GM19099 (cell line): Measurements from ENCODE around the gene DAAM2.

ENCODE experiments used
- POLR2A ChIP-seq: IDR thresholded peaks from 3 replicates; pipeline ENCODE4 v1.6.1; 2011; ENCODE audit warnings: low read depth; ENCODE audit not compliant: insufficient read length; ENCODE audit errors: extremely low read depth

Gene DAAM2

DNA sequence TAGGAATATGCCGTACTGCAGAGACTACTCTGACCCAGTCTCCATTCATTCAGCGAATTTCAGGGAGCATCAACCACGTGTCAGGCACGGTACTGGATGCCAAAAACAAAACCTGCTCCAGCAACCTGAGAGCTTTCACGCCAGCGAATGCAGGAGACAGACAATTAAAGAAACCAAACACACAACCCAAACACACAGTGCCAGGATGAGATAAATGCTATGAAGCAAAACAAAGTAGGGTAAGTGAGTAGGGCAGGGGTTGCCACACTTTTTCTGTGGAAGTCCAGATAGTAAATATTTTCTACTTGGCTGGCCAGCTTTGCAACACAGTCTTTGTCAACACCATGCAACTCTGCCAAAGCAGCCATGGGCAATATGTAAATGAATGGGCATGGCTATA is 132.1 kb downstream of the DAAM2 start:
- no peak for TF ChIP-seq POLR2A

DNA sequence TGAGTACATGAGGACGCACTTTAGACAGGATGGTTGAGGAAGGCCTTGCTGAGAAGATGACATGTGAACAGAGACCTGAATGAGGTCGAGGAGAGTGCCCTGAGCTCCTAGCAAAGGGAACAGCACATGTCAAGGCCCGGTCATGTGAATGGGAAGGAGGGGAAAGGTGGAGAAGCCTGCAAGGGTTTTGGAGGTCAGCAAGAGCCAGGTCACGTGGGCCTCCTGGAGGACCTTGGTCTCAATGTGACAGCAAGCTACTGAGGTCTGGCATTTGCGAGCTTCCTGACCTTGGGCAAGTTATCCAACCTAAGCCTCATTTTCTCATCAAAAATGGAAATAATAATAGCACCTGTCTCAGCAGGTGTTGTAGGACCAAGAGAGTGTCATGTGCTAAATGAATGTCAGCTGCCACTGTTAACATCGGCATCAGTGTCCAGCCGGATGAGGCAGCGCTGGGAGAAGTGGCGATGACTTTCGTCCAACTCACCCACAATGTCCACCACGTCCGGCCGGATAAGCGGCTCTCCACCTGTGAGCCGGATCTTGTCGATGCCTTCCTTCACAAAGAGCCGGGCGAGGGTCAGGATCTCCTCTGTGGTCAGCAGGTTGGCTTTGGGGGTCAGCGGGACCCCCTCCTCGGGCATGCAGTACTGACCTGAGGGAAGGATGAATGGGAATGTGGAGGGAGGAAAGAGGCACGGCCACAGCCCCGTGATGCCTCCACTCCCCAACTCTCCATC is 133.2 kb downstream of the DAAM2 start:
- TF ChIP-seq POLR2A = no peak

- no peak for TF ChIP-seq POLR2A
Measured at GRCh38 chr6:39925931-39926290, 133.7 kb downstream of the DAAM2 start.

DNA sequence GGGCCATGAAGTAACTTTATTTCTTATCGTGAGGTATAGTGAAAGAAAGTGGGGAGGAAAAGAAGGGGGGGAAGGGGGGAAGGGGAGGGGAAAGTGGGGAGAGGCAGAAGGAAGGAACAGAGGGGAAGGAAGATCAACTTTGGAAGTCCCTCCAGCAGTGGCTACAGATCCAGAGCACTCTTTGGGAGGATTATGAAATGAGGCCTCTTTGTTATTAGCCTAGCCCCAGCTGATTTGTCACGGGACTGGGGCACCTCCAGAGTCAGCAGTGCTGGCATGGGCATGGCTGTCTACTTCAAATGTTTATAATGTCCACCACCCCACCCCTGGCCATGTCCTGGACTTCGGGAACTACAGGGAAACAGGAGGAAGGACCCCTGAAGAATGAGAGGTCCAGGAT is 134.5 kb downstream of the DAAM2 start:
- TF ChIP-seq POLR2A = no peak

DNA sequence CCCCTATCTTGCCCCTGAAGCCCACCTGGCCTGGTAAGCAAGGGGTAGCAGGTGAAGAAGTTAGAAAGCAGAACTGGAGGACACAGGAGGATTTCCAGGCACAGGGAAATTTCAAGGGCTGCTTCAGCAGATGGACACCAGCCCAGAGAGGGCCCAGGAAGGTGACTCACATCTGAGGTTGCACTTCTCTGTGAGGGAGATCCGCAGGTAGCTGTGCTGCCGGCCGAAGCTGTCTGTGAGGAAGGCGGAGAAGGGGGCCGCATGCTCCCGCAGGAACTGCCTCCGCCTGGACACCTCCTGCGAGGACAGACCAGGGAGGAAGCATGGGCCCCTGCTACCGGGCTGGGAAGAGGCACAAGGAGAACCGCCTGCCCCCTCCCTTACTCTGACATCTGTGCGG is 135.0 kb downstream of the DAAM2 start:
- TF ChIP-seq POLR2A = no peak

DNA sequence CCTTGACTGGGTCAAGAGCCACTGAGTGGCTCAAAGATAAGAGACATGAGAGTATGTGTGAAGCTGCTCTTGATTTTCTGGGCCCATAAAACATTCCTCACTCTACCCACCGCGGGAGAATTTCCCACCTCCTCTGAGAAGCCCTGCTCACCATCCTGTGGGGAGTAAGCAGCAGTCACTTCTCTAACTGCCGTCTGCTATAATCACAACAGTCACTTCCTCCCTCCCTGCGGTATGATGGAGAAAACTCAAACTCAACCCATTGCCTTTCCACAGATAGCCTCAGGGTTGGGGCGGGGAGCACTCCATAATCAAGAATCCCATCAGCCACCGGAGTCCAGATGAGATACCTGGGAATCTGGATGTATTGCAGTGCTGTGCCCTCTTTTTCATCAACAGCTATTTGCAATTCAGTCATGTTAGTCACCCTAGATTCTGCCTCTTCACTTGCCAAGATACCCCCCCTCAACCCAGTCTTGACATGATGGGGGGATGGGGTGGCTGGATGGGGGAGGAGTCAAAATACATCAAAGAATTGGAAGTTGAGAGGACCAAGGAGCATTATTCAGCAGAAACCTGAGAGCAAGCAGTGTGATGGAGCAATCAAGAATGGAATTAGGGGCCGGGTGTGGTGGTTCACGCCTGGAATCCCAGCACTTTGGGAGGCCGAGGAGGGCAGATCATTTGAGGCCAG is 137.0 kb downstream of the DAAM2 start:
- no peak for TF ChIP-seq POLR2A

DNA sequence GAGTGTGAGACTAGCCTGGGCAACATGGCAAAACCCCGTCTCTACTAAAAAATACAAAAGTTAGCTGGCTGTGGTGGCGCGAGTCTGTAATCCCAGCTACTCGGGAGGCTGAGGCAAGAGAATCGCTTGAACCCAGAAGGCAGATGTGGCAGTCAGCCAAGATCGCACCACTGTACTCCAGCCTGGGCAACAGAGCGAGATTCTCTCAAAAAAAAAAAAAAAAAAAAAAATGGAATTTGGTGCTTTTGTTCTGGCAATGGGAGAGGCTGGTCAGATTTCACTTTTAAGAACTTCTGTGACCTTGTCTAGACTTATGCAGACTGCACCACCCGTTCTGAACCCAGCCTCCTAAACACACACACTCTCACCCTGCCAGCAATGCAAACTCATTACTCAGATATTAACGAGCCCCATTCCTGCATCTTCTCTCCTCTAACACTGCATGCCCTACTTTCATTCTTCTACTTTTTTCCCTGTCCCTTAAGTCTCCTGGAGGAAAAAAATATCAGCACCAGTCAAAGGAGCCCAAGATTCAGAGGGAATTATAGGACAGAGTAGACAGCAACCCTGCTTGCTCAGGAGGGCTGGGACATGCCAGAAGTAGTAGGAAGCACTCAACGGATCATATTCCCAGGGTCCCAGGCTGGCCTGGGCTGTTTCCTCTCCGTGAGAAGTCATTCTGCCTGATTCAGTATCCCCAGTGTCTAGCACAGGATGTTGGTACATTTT is 137.7 kb downstream of the DAAM2 start:
- TF ChIP-seq POLR2A = no peak

DNA sequence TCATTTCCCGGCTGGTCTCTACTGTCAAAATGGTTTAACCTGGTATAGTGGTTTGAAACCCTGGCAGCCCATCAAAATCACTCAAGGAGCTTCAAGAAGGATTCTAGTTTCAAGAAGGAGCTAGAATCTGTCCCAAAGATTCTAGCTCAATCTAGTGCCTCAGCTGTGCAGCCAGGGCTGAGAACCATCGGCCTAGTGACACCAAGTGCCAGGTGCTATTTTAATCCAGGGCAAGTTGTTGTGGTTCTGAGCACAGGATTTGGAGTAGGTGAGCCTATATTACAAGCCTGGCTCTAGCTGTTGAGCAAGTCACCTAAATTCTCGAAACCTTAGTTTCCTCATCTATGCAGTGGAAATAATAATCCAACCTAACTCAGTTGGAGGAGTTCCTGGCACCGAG is 138.4 kb downstream of the DAAM2 start:
- TF ChIP-seq POLR2A = no peak

DNA sequence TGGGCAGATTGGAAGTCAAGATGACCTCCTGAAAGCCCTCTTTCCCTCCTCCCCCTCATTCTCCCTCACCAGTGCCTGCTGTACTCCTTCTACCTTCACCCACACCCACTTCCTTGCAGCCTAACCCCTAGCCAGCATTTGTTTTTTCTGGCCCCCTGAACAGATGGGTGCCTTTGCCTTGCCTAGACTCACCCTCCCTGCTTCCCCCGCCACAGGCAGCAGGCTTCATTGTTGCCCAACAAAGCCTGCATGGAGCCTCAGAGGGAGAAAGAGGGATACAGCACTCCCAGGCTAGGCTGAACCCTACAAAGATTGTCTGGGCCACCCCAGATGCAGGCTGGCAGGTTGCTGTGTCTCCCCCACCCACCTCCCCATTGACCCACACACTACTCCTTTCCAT is 139.4 kb downstream of the DAAM2 start:
- no peak for TF ChIP-seq POLR2A

DNA sequence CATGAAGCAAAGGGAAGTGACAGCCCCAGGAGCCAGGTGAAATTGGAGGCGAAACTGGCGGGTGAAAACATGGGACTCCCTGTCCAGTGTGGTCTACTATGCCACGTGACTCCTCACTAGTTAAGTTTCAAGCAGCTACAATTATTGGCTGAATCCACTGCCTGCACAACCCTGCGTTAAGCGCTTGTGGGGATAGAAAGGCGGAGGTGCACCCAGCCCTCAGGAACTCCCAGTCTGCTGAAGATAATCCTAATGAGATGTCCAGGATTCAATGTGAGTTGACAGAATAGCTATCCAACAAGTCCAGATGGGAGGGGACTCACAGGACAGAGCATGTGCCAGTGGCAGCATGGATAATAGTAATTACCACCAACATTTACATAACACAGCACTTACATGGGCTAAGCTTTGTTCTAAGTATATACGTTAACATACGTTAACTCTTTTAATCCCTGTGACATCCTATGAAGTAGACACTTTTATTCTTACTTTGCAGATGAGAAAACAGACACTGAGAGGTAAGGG is 140.3 kb downstream of the DAAM2 start:
- no peak for TF ChIP-seq POLR2A

GRCh38 chr6:39933669-39934130 is 141.5 kb downstream of the DAAM2 start:
- no peak for TF ChIP-seq POLR2A

DNA sequence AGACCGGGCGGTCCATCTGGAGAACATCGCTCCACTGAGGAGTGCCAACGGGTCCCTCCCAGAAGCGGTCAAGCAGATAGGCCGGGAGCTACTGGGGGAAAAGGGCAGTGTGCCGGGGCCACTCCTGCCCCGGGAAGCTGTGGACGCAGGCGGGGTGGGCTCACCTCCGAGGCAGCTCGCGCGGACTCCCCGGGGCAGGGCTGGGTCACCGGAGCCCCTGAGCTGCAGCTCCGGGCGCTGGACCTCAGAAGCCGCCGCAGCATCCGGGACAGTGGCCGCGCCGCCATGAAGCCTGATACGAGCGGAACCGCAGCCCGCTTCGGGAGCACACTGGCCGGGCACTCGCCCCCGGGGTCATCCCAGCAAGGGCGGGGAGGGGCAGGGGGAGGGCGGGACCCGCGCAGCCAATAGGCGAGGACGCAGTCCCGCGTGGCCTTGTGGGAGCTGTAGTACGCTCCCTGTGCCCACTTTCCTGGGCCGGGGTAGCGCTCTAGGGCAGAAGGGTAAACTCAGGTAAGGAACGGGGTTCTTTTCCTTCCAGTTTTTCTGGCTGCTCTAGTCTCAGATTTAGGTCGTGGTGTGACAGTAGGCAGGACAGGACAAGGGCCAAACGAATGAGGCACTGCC is 142.1 kb downstream of the DAAM2 start, which contains the start of gene MOCS1:
TSS of gene MOCS1 (minus strand) at position 332 of the 627 bp plus-strand sequence. CDS start at position 287, 45 bp downstream.
- no peak for TF ChIP-seq POLR2A

DNA sequence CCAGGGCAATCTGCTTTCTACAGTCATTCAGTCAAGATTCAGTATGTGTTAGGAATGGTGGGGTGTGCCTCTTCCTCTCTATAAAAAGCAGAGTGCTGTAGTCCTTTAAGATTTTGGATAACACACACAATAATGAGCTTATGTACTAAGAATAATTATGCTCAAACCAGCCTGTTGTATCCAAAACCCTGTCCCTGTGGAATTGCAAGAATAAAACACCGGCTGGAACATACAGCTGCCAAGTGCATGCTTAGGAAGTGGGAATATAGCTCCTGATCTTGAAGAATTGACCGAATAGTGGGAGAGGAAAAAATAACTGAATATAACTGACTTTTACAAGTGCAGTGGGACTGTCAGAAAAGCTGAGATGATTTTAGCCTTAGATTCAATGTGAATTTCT is 143.1 kb downstream of the DAAM2 start:
- TF ChIP-seq POLR2A = no peak

DNA sequence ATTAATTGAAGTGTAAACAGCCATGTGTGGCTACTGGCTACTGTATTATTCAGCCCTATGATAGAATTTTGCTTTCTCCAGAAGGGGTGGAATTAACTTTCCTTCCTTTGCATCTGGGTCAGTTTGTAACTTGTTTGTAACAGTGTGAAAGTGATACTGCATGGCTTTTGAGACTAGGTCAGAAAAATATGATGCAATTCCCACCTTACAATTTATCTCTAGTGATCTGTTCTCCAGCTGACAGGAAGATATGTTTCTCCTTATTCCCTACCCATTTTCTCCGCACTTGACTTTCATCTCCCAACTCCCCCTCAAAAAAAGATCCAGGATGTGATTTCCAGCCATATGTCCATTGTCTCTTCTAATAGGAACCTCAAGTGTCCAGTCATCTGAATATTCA is 144.7 kb downstream of the DAAM2 start:
- TF ChIP-seq POLR2A = no peak
